ENCODE results near the gene CREB3L1.

CREB3L1 gene

DNA sequence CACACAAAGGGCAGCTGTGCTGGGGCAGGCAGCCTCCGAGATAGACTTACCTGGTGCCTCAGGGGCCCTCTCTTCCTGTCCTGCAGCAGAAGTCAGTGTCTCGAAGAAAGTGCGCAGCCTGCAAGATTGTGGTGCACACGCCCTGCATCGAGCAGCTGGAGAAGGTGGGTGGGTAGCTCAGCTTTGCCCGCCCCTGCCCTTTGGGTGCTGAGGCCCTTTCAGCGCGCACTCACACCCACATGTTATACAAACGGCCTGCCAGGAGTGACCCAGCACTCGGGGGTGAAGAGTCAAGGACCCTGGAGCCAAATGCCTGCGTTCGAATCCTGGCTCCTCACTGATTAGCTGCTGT, 90.4 kb downstream of the CREB3L1 start:
- POLR2A ChIA-PET (ENCODE audit: low non-redundant PET) = no interaction called here
- CTCF ChIA-PET = interaction anchor here (0.7 to 2.1 kb wide), 5 partner anchors 10 to 140 kb away, joined by 3 to 11 read pairs (median 4); partner anchors contain the start of gene CHRM4
- TF ChIP-seq, protein P1, sequence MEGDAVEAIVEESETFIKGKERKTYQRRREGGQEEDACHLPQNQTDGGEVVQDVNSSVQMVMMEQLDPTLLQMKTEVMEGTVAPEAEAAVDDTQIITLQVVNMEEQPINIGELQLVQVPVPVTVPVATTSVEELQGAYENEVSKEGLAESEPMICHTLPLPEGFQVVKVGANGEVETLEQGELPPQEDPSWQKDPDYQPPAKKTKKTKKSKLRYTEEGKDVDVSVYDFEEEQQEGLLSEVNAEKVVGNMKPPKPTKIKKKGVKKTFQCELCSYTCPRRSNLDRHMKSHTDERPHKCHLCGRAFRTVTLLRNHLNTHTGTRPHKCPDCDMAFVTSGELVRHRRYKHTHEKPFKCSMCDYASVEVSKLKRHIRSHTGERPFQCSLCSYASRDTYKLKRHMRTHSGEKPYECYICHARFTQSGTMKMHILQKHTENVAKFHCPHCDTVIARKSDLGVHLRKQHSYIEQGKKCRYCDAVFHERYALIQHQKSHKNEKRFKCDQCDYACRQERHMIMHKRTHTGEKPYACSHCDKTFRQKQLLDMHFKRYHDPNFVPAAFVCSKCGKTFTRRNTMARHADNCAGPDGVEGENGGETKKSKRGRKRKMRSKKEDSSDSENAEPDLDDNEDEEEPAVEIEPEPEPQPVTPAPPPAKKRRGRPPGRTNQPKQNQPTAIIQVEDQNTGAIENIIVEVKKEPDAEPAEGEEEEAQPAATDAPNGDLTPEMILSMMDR (conservative IDR thresholded peaks at IDR 0.05; ENCODE audit: low read depth) = peak; percentile 48; the same call in 1 of the 2 replicates
- H3K27ac ChIP-seq = peak overlapping the region; percentile 85
- no peak for DNase-seq (ENCODE audit: low spot score)

DNA sequence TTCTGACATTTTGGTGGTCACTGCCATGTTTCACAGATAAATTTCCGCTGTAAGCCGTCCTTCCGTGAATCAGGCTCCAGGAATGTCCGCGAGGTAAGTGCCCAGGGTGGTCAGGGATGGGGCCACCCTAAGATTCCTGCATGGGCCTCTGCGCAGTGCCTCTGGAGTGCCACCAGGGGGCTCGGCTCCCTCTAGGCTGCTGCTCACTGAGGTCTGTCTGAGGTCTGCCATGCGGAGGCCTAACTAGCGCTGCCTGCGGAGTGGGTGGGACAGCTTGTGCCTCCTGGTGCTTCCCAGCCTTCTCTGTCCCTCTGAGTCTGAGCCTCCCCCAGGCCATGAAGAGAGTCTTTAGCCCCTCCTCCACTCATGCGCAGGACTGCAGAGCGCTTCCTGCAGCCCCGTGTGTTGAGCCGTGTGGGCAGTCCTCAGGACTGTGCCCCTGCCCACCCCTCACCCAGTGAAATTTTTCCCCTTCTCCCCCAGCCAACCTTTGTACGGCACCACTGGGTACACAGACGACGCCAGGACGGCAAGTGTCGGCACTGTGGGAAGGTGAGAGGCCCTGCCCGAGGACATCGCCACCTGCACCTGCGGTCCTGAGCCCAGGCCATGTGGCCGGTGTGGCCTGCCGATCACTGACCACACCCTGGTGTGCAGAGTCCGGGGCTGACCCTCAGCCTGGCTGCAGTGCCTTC, 92.1 kb downstream of the CREB3L1 start:
- DNase-seq (ENCODE audit: low spot score) = peak; percentile 55
- peak overlapping the region; percentile 85 for H3K27ac ChIP-seq
- CTCF ChIA-PET = interaction anchor here (0.7 kb wide), 1 partner anchor 44 kb away, joined by 3 read pairs; no protein-coding TSS in a partner anchor
- POLR2A ChIA-PET (ENCODE audit: low non-redundant PET) = no interaction called here
- TF ChIP-seq, protein P1 (conservative IDR thresholded peaks at IDR 0.05; ENCODE audit: low read depth) = peak; percentile 91

- ChIA-PET POLR2A (ENCODE audit: low non-redundant PET) (no interaction called here), CTCF (interaction anchor here (0.5 kb wide), 1 partner anchor 567 kb away, joined by 3 read pairs; no protein-coding TSS in a partner anchor)
- peak overlapping the region; percentile 85 for H3K27ac ChIP-seq
- TF ChIP-seq, protein P1 (conservative IDR thresholded peaks at IDR 0.05; ENCODE audit: low read depth) = no peak
- DNase-seq (ENCODE audit: low spot score) = no peak
Observed at GRCh38 chr11:46370253-46370652, 92.8 kb downstream of the CREB3L1 start.
